H9 (cell line): ENCODE data around the gene C14orf39. TPM values are rescaled to one million over a fixed set of nuclear protein-coding genes. Genes with fewer than 3 reads are reported as not detected.

ENCODE experiments used
- DNase-seq: peaks from one replicate; pipeline ENCODE4 v3.0.0-alpha.2; 2017
- H2AFZ ChIP-seq: one replicate; pipeline ENCODE4 v1.6.1; 2013; ENCODE audit warnings: mild to moderate bottlenecking, low read length, control low read depth, moderate library complexity
- H2AK5ac ChIP-seq: 2 replicates; pipeline ENCODE4 v1.6.1; 2013; ENCODE audit warnings: low read length, control low read depth, mixed read lengths; ENCODE audit not compliant: insufficient read length
- H2BK120ac ChIP-seq: one replicate; pipeline ENCODE4 v1.6.1; 2013; ENCODE audit warnings: low read depth, mild to moderate bottlenecking, low read length, control low read depth, inconsistent platforms; ENCODE audit not compliant: poor library complexity, severe bottlenecking
- H2BK12ac ChIP-seq: 2 replicates; pipeline ENCODE4 v1.6.1; 2013; ENCODE audit warnings: low read length, control low read depth, mixed read lengths, low read depth; ENCODE audit not compliant: insufficient read length
- H2BK15ac ChIP-seq: 2 replicates; pipeline ENCODE4 v1.6.1; 2013; ENCODE audit warnings: low read depth, low read length, control low read depth
- H2BK20ac ChIP-seq: one replicate; pipeline ENCODE4 v1.6.1; 2013; ENCODE audit warnings: low read depth, mild to moderate bottlenecking, low read length, control low read depth, inconsistent platforms; ENCODE audit not compliant: poor library complexity, severe bottlenecking
- H2BK5ac ChIP-seq: 2 replicates; pipeline ENCODE4 v1.6.1; 2013; ENCODE audit warnings: low read length, control low read depth, mixed read lengths; ENCODE audit not compliant: insufficient read length
- H3K14ac ChIP-seq: 2 replicates; pipeline ENCODE4 v1.6.1; 2013; ENCODE audit warnings: low read length, control low read depth; ENCODE audit not compliant: insufficient read depth
- H3K18ac ChIP-seq: 2 replicates; pipeline ENCODE4 v1.6.1; 2013; ENCODE audit warnings: low read depth, mild to moderate bottlenecking, mixed read lengths, low read length, control low read depth; ENCODE audit not compliant: insufficient read length
- H3K23ac ChIP-seq: 2 replicates; pipeline ENCODE4 v1.6.1; 2013; ENCODE audit warnings: low read length, control low read depth, mixed read lengths, low read depth; ENCODE audit not compliant: insufficient read length
- H3K23me2 ChIP-seq: 2 replicates; pipeline ENCODE4 v1.6.1; 2013; ENCODE audit warnings: low read depth, mild to moderate bottlenecking, mixed read lengths, low read length, control low read depth; ENCODE audit not compliant: insufficient read length, poor library complexity, severe bottlenecking
- H3K27ac ChIP-seq: 2 replicates; pipeline ENCODE4 v1.5.1; 2013; ENCODE audit warnings: low read length, control low read depth, mixed read lengths, low read depth; ENCODE audit not compliant: insufficient read length
- H3K27me3 ChIP-seq: 2 replicates; pipeline ENCODE4 v1.6.1; 2013; ENCODE audit warnings: low read length, control low read depth, inconsistent platforms; ENCODE audit not compliant: insufficient read depth
- H3K4ac ChIP-seq: 2 replicates; pipeline ENCODE4 v1.6.1; 2013; ENCODE audit warnings: low read depth, mild to moderate bottlenecking, control low read depth, inconsistent platforms, low read length, moderate library complexity
- H3K4me1 ChIP-seq: 2 replicates; pipeline ENCODE4 v1.6.1; 2013; ENCODE audit warnings: low read length, control low read depth, inconsistent platforms; ENCODE audit not compliant: insufficient read depth
- H3K4me2 ChIP-seq: 2 replicates; pipeline ENCODE4 v1.6.1; 2013; ENCODE audit warnings: low read length, control low read depth, mixed read lengths; ENCODE audit not compliant: insufficient read length, insufficient read depth
- H3K56ac ChIP-seq: 2 replicates; pipeline ENCODE4 v1.6.1; 2013; ENCODE audit warnings: low read depth, mild to moderate bottlenecking, mixed read lengths, low read length, control low read depth; ENCODE audit not compliant: insufficient read length
- H3K79me1 ChIP-seq: 2 replicates; pipeline ENCODE4 v1.6.1; 2013; ENCODE audit warnings: low read depth, mild to moderate bottlenecking, moderate library complexity, low read length, control low read depth, inconsistent platforms; ENCODE audit not compliant: insufficient read depth, poor library complexity, severe bottlenecking
- H3K79me2 ChIP-seq: 2 replicates; pipeline ENCODE4 v1.6.1; 2013; ENCODE audit warnings: low read length, control low read depth, inconsistent platforms; ENCODE audit not compliant: insufficient read depth
- H3K9ac ChIP-seq: 2 replicates; pipeline ENCODE4 v1.6.1; 2013; ENCODE audit warnings: low read length, control low read depth, mixed read lengths; ENCODE audit not compliant: insufficient read length; ENCODE audit errors: extremely low read depth
- H3K9me3 ChIP-seq: one replicate; pipeline ENCODE4 v1.6.1; 2013; ENCODE audit warnings: low read depth, low read length, inconsistent platforms; ENCODE audit not compliant: control insufficient read depth
- H3T11ph ChIP-seq: one replicate; pipeline ENCODE4 v1.6.1; 2013; ENCODE audit warnings: mild to moderate bottlenecking, low read length, control low read depth, inconsistent platforms
- H4K20me1 ChIP-seq: one replicate; pipeline ENCODE4 v1.6.1; 2013; ENCODE audit not compliant: control insufficient read depth, insufficient read length, insufficient read depth
- H4K5ac ChIP-seq: 2 replicates; pipeline ENCODE4 v1.6.1; 2013; ENCODE audit warnings: low read depth, mild to moderate bottlenecking, mixed read lengths, low read length, control low read depth; ENCODE audit not compliant: insufficient read length
- H4K8ac ChIP-seq: replicated peaks from 2 replicates; pipeline ENCODE4 v1.6.1; 2013; ENCODE audit warnings: low read length, control low read depth, mixed read lengths, low read depth; ENCODE audit not compliant: insufficient read length
- H4K91ac ChIP-seq: 2 replicates; pipeline ENCODE4 v1.6.1; 2013; ENCODE audit warnings: low read depth, mild to moderate bottlenecking, moderate library complexity, mixed read lengths, low read length, control low read depth; ENCODE audit not compliant: insufficient read length
- H3K27ac Mint-ChIP-seq, 3 experiments: 2 replicates in 2 of 3; 3 replicates in 1 of 3; pipeline ENCODE4 v1.8.0; 2020 to 2021; ENCODE audit warnings: mixed read lengths in 3 of 3, mild to moderate bottlenecking in 1 of 3, moderate library complexity in 1 of 3
- H3K27me3 Mint-ChIP-seq: 2 replicates; pipeline ENCODE4 v1.8.0; 2021; ENCODE audit warnings: low read depth, mild to moderate bottlenecking, moderate library complexity, mixed read lengths
- H3K36me3 Mint-ChIP-seq, 3 experiments: 2 replicates in 2 of 3; 3 replicates in 1 of 3; pipeline ENCODE4 v1.8.0; 2020 to 2021; ENCODE audit warnings: low read depth in 3 of 3, mixed read lengths in 3 of 3; ENCODE audit not compliant: insufficient read depth in 1 of 3
- H3K4me1 Mint-ChIP-seq, 2 experiments: 2 replicates each; pipeline ENCODE4 v1.8.0; 2020; ENCODE audit warnings: mixed read lengths in 2 of 2
- H3K4me3 Mint-ChIP-seq, 2 experiments: 2 replicates in 1 of 2; 3 replicates in 1 of 2; pipeline ENCODE4 v1.8.0; 2020 to 2021; ENCODE audit warnings: mild to moderate bottlenecking in 2 of 2, mixed read lengths in 2 of 2, moderate library complexity in 1 of 2
- H3K9me3 Mint-ChIP-seq, 2 experiments: 2 replicates in 1 of 2; 3 replicates in 1 of 2; pipeline ENCODE4 v1.8.0; 2020; ENCODE audit warnings: mild to moderate bottlenecking in 2 of 2, mixed read lengths in 2 of 2, moderate library complexity in 1 of 2
- CTCF ChIP-seq: fragments of 200-600 bp; sonication (generic); conservative IDR thresholded peaks from 3 replicates; pipeline ENCODE4 v1.8.0; 2021; ENCODE audit warnings: antibody characterized with exemption, mild to moderate bottlenecking
- WGBS: extraction: QIAGEN DNeasy Blood & Tissue Kit; methylation state at CpG from one replicate; pipeline ENCODE4 v1.1.7; 2013; ENCODE audit warnings: missing lambda C conversion rate, low lambda C conversion rate, mixed read lengths; ENCODE audit not compliant: insufficient read length; ENCODE audit errors: extremely low coverage; 5-methylcytosine and 5-hydroxymethylcytosine counted together
- total RNA-seq: library from RNA; stranded (reverse); gene quantifications from 2 replicates; pipeline ENCODE4 v1.2.1, GENCODE V29; 2021

Gene C14orf39
- total RNA-seq, 1 experiment from 2014 or later: 1.8 TPM

GRCh38 chr14:60495946-60496345, 10.1 kb upstream of the C14orf39 start:
- H2BK15ac ChIP-seq: no peak overlapping the region
- Mint-ChIP-seq H3K4me1 (no peaks in the 10 kb centered on the region), H3K36me3 (no peaks in the 10 kb centered on the region), H3K27me3 (peaks cover 24% of the 10 kb centered on the region), H3K4me3 (no peak overlapping the region), H3K27ac (no peak overlapping the region), H3K9me3 (no peaks in the 10 kb centered on the region)
- H3K23me2 ChIP-seq: no peaks in the 10 kb centered on the region
- no peak overlapping the region for H2AFZ ChIP-seq
- no peak overlapping the region for H3K14ac ChIP-seq
- H3K27ac ChIP-seq: no peak overlapping the region
- no peak overlapping the region for H3K4ac ChIP-seq
- H4K8ac ChIP-seq: no peak overlapping the region
- H4K20me1 ChIP-seq: no peaks in the 10 kb centered on the region
- no peak overlapping the region for H3K4me2 ChIP-seq
- WGBS: no CpG with 5 or more reads among the region's 1 CpG
- no peak overlapping the region for H2BK12ac ChIP-seq
- no peak overlapping the region for H3K9ac ChIP-seq
- no peaks in the 10 kb centered on the region for H3K79me2 ChIP-seq
- H3K23ac ChIP-seq: no peak overlapping the region
- TF ChIP-seq CTCF: no peak
- no peak for DNase-seq
- no peaks in the 10 kb centered on the region for H3K4me1 ChIP-seq
- no peak overlapping the region for H4K5ac ChIP-seq
- H3K27me3 ChIP-seq: no peaks in the 10 kb centered on the region
- no peak overlapping the region for H2BK5ac ChIP-seq
- H2BK120ac ChIP-seq: no peak overlapping the region
- H3K9me3 ChIP-seq: no peaks in the 10 kb centered on the region
- H2BK20ac ChIP-seq: no peak overlapping the region
- H2AK5ac ChIP-seq: no peak overlapping the region
- H3K79me1 ChIP-seq: no peaks in the 10 kb centered on the region
- no peak overlapping the region for H4K91ac ChIP-seq
- no peak overlapping the region for H3K18ac ChIP-seq
- no peak overlapping the region for H3T11ph ChIP-seq
- H3K56ac ChIP-seq: no peak overlapping the region
